ENCODE measurements around the gene HTR3B. TPM values are rescaled to one million over a fixed set of nuclear protein-coding genes. Genes with fewer than 3 reads are reported as not detected.
"Not testable (repeated sequence)": the region's sequence is repeated elsewhere in the genome, so short reads cannot be mapped to it uniquely, and the experiment has no call there.

Gene HTR3B
- total RNA-seq, 1 donor from 2014 or later = not detected

DNA sequence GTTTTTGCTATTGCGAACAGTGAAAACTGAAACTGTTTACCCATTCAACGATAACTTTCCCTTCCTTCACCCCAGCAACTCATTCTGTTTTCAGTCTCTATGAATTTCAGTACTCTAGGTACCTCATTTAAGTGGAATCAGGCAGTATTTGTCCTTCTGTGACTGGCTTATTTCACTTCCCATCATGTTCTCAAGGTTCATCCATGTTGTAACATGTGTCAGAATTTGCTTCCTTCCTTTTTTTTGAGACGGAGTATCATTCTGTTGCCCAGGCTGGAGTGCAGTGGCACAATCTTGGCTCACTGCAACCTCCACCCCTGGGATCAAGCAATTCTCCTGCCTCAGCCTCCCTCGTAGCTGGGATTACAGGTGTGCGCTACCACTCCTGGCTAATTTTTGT, 23.7 kb downstream of the HTR3B start:
- no peak for DNase-seq (ENCODE audit: low spot score)
- Mint-ChIP-seq H3K9me3 (ENCODE audit: low read depth) (no peaks in the 10 kb centered on the region), H3K27me3 (ENCODE audit: low read depth) (peaks cover 27% of the 10 kb centered on the region), H3K27ac (ENCODE audit: unreplicated experiment) (no peak overlapping the region), H3K4me1 (ENCODE audit: low read depth) (no peaks in the 10 kb centered on the region), H3K36me3 (ENCODE audit: low read depth) (no peaks in the 10 kb centered on the region), H3K4me3 (ENCODE audit: unreplicated experiment) (no peak overlapping the region)
- TF ChIP-seq, protein P1, sequence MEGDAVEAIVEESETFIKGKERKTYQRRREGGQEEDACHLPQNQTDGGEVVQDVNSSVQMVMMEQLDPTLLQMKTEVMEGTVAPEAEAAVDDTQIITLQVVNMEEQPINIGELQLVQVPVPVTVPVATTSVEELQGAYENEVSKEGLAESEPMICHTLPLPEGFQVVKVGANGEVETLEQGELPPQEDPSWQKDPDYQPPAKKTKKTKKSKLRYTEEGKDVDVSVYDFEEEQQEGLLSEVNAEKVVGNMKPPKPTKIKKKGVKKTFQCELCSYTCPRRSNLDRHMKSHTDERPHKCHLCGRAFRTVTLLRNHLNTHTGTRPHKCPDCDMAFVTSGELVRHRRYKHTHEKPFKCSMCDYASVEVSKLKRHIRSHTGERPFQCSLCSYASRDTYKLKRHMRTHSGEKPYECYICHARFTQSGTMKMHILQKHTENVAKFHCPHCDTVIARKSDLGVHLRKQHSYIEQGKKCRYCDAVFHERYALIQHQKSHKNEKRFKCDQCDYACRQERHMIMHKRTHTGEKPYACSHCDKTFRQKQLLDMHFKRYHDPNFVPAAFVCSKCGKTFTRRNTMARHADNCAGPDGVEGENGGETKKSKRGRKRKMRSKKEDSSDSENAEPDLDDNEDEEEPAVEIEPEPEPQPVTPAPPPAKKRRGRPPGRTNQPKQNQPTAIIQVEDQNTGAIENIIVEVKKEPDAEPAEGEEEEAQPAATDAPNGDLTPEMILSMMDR (IDR thresholded peaks at IDR 0.05) = no peak

DNA sequence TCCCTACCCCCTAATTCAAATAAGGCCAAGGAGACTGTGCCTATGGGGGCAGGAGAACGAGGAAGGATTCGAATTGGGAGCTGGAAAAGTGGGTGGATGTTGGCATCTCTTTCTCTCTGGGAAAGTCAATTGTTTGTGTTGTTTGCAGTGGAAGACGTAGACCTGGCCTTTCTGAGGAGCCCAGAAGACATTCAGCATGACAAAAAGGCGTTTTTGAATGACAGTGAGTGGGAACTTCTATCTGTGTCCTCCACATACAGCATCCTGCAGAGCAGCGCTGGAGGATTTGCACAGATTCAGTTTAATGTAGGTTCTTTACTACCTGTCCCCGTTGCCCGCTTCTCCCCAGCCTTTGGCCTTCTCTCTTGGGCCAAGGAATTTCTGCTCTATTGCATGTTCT, 28.2 kb downstream of the HTR3B start:
- TF ChIP-seq, protein P1 (IDR thresholded peaks at IDR 0.05) = no peak
- DNase-seq (ENCODE audit: low spot score) = no peak
- Mint-ChIP-seq H3K4me3 (ENCODE audit: unreplicated experiment) (no peak overlapping the region), H3K4me1 (ENCODE audit: low read depth) (no peaks in the 10 kb centered on the region), H3K27ac (ENCODE audit: unreplicated experiment) (no peak overlapping the region), H3K36me3 (ENCODE audit: low read depth) (no peaks in the 10 kb centered on the region), H3K27me3 (ENCODE audit: low read depth) (peaks cover 54% of the 10 kb centered on the region), H3K9me3 (ENCODE audit: low read depth) (no peaks in the 10 kb centered on the region)

DNA sequence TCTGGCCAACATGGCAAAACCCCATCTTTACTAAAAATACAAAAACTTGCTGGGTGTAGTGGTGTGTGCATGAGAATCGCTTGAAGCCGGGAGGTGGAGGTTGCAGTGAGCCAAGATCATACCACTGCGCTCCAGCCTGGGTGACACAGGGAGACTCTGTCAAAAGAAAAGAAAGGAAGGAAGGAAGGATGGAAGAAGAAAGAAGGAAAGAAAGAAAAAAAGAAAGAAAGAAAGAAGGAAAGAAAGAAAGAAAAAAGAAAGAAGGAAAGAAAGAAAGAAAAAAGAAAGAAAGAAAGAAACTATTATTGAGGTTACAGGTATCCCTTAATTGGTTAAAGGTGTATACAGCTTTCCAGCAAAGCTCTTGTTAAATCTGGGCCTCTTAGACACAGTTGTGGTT, 29.6 kb downstream of the HTR3B start:
- DNase-seq (ENCODE audit: low spot score); H3K4me1 Mint-ChIP-seq (ENCODE audit: low read depth); H3K27ac Mint-ChIP-seq (ENCODE audit: unreplicated experiment); H3K9me3 Mint-ChIP-seq (ENCODE audit: low read depth); H3K4me3 Mint-ChIP-seq (ENCODE audit: unreplicated experiment); H3K36me3 Mint-ChIP-seq (ENCODE audit: low read depth): not testable (repeated sequence)
- H3K27me3 Mint-ChIP-seq (ENCODE audit: low read depth) = peaks cover 57% of the 10 kb centered on the region

DNA sequence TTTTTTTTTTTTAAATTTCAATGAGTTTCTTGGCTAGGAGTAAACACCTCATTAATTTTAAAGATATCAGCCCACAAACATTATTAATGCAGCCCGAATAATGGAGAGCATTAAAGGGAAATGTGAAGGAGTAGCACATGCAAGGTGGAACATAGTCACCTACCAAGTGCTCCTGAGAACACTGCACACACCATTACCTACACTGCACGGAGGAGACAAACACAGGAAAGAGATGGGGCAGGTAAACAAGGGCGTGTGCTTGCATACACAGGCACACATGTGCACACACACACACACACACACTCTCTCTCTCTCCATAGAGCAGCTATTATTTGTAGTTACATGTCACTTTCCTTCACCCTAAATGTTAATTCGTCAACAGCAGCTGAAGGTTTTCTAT, 30.2 kb downstream of the HTR3B start:
- H3K4me3 Mint-ChIP-seq (ENCODE audit: unreplicated experiment) = no peak overlapping the region
- no peak for DNase-seq (ENCODE audit: low spot score)
- no peaks in the 10 kb centered on the region for H3K4me1 Mint-ChIP-seq (ENCODE audit: low read depth)
- H3K9me3 Mint-ChIP-seq (ENCODE audit: low read depth) = no peaks in the 10 kb centered on the region
- no peaks in the 10 kb centered on the region for H3K36me3 Mint-ChIP-seq (ENCODE audit: low read depth)
- H3K27me3 Mint-ChIP-seq (ENCODE audit: low read depth) = peaks cover 57% of the 10 kb centered on the region
- TF ChIP-seq, protein P1 (IDR thresholded peaks at IDR 0.05) = no peak
- no peak overlapping the region for H3K27ac Mint-ChIP-seq (ENCODE audit: unreplicated experiment)

DNA sequence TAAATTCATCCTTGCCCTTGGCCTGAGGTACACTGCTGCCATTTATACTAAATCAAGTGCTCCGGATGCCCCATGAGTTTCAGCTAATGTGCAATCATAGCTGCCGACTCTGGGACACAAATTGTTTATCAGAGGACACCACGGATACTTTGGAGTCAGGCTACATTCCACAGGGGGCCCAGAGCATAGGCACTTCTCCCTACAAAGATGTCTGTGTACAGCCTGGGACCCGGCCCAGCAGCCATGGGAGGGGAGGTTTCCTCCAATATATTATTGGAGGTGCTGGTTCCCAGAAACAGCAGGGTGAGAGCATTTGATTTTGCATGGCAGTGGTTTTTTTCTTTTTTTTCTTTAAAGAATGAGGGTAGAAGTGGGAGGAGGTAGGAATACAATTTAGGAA, 31.3 kb downstream of the HTR3B start:
- Mint-ChIP-seq H3K9me3 (ENCODE audit: low read depth) (no peaks in the 10 kb centered on the region), H3K27me3 (ENCODE audit: low read depth) (peaks cover 55% of the 10 kb centered on the region), H3K27ac (ENCODE audit: unreplicated experiment) (no peak overlapping the region), H3K36me3 (ENCODE audit: low read depth) (no peaks in the 10 kb centered on the region), H3K4me1 (ENCODE audit: low read depth) (no peaks in the 10 kb centered on the region), H3K4me3 (ENCODE audit: unreplicated experiment) (no peak overlapping the region)
- TF ChIP-seq, protein P1 (IDR thresholded peaks at IDR 0.05) = no peak
- DNase-seq (ENCODE audit: low spot score) = no peak

DNA sequence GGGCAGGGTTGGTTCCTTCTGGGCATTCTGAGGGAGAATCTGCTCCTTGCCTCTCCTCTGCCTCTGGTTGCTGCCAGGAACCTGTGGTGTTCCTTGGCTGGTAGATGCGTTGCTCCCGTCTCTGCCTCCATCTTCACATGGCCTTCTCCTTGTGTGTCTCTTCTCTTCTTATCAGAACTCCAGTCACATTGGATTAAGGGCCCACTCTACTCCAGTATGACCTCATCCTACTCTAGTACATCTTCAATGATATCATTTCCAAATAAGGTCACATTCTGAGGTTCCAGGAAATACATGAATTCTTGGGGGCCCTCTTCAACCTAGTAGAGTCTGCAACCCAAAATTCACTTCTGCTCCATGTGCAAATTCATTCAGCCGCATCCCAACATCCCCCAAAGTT, 33.3 kb downstream of the HTR3B start:
- H3K27ac Mint-ChIP-seq (ENCODE audit: unreplicated experiment) = no peak overlapping the region
- TF ChIP-seq, protein P1 (IDR thresholded peaks at IDR 0.05) = no peak
- H3K9me3 Mint-ChIP-seq (ENCODE audit: low read depth) = no peaks in the 10 kb centered on the region
- peaks cover 48% of the 10 kb centered on the region for H3K27me3 Mint-ChIP-seq (ENCODE audit: low read depth)
- H3K4me1 Mint-ChIP-seq (ENCODE audit: low read depth) = no peaks in the 10 kb centered on the region
- H3K4me3 Mint-ChIP-seq (ENCODE audit: unreplicated experiment) = no peak overlapping the region
- H3K36me3 Mint-ChIP-seq (ENCODE audit: low read depth) = no peaks in the 10 kb centered on the region
- no peak for DNase-seq (ENCODE audit: low spot score)
